IMR-90 (cell line): Measurements from ENCODE around the gene SNAP91. TPM values are rescaled to one million over a fixed set of nuclear protein-coding genes. Genes with fewer than 3 reads are reported as not detected.

Experiments used
- ATAC-seq: fragments of 200-7000 bp; cut with Tn5 transposase; 2 replicates; pipeline ENCODE4 v1.9.1; 2020; ENCODE audit warnings: low read depth, mild to moderate bottlenecking, moderate library complexity
- BruUV-seq: library from RNA; stranded (reverse); fragments of 400-500 nt; replicated peaks from 2 replicates; lab custom pipeline; 2021; lab: Mats Ljungman, UMichigan
- CTCF ChIA-PET: fragments of 300-600 bp; formaldehyde crosslinking; extraction: SDS; loops from one replicate; lab custom pipeline; 2021; ENCODE audit warnings: antibody characterized with exemption; lab: Yijun Ruan, JAX
- POLR2A ChIA-PET: fragments of 300-600 bp; sonication (Branson Sonifier 250); formaldehyde crosslinking; loops from one replicate; lab custom pipeline; 2022; ENCODE audit warnings: antibody characterized with exemption; ENCODE audit not compliant: unreplicated experiment; lab: Charles Lee
- DNase-seq: peaks from one replicate; pipeline ENCODE4 v3.0.0; 2013
- H2AFZ ChIP-seq: replicated peaks from 2 replicates; pipeline ENCODE3; 2013; ENCODE audit warnings: low read length, mild to moderate bottlenecking; ENCODE audit not compliant: poor library complexity
- H2AK5ac ChIP-seq: 2 replicates; pipeline ENCODE4 v1.6.1; 2013; ENCODE audit warnings: low read depth, low read length, inconsistent platforms
- H2AK9ac ChIP-seq: replicated peaks from 2 replicates; pipeline ENCODE3; 2013; ENCODE audit warnings: mild to moderate bottlenecking, low read depth, low read length, moderate library complexity; ENCODE audit not compliant: poor library complexity
- H2BK120ac ChIP-seq: 2 replicates; pipeline ENCODE4 v1.6.1; 2013; ENCODE audit warnings: low read depth, low read length, inconsistent platforms
- H2BK15ac ChIP-seq: 3 replicates; pipeline ENCODE4 v1.6.1; 2013; ENCODE audit warnings: low read depth, low read length, inconsistent platforms
- H2BK20ac ChIP-seq: 2 replicates; pipeline ENCODE4 v1.6.1; 2013; ENCODE audit warnings: low read depth, mild to moderate bottlenecking, inconsistent platforms, low read length, moderate library complexity
- H2BK5ac ChIP-seq: 2 replicates; pipeline ENCODE4 v1.6.1; 2013; ENCODE audit warnings: mild to moderate bottlenecking, low read depth, low read length, inconsistent platforms; ENCODE audit not compliant: poor library complexity, severe bottlenecking
- H3K14ac ChIP-seq: replicated peaks from 2 replicates; pipeline ENCODE4 v1.6.1; 2013; ENCODE audit warnings: low read depth, low read length, inconsistent platforms
- H3K18ac ChIP-seq: 2 replicates; pipeline ENCODE4 v1.6.1; 2013; ENCODE audit warnings: low read depth, low read length, control low read depth
- H3K23ac ChIP-seq: 2 replicates; pipeline ENCODE4 v1.6.1; 2013; ENCODE audit warnings: low read depth, low read length, inconsistent platforms
- H3K27ac ChIP-seq: 2 replicates; pipeline ENCODE4 v1.5.1; 2013; ENCODE audit warnings: mild to moderate bottlenecking, control low read depth, low read length; ENCODE audit not compliant: insufficient read depth
- H3K27me3 ChIP-seq: 2 replicates; pipeline ENCODE4 v1.6.1; 2013; ENCODE audit warnings: low read length; ENCODE audit not compliant: control insufficient read depth, insufficient read depth
- H3K36me3 ChIP-seq: 2 replicates; pipeline ENCODE4 v1.6.1; 2013; ENCODE audit warnings: low read length, mixed read lengths; ENCODE audit not compliant: control insufficient read depth, insufficient read depth
- H3K4ac ChIP-seq: 2 replicates; pipeline ENCODE4 v1.6.1; 2013; ENCODE audit warnings: low read depth, low read length, inconsistent platforms
- H3K4me1 ChIP-seq: 2 replicates; pipeline ENCODE4 v1.6.1; 2013; ENCODE audit warnings: low read length, mixed read lengths; ENCODE audit not compliant: control insufficient read depth, insufficient read depth
- H3K4me2 ChIP-seq: 2 replicates; pipeline ENCODE4 v1.6.1; 2013; ENCODE audit warnings: low read depth, mild to moderate bottlenecking, control low read depth, low read length, moderate library complexity
- H3K4me3 ChIP-seq: 2 replicates; pipeline ENCODE4 v1.5.1; 2013; ENCODE audit warnings: low read depth, mild to moderate bottlenecking, control low read depth, low read length, moderate library complexity; ENCODE audit not compliant: insufficient read depth
- H3K56ac ChIP-seq: 2 replicates; pipeline ENCODE4 v1.6.1; 2013; ENCODE audit warnings: low read length, inconsistent platforms; ENCODE audit not compliant: insufficient read depth; ENCODE audit errors: extremely low read depth
- H3K79me1 ChIP-seq, 2 experiments: 2 replicates each; pipeline ENCODE4 v1.6.1; 2013; ENCODE audit warnings: low read length in 2 of 2, inconsistent platforms in 1 of 2, low read depth in 1 of 2
- H3K9ac ChIP-seq: 2 replicates; pipeline ENCODE4 v1.6.1; 2013; ENCODE audit warnings: low read depth, low read length, control low read depth
- H3K9me1 ChIP-seq: 2 replicates; pipeline ENCODE4 v1.6.1; 2013; ENCODE audit warnings: low read length, inconsistent platforms; ENCODE audit not compliant: insufficient read depth
- H3K9me3 ChIP-seq: 2 replicates; pipeline ENCODE4 v1.6.1; 2013; ENCODE audit warnings: low read length; ENCODE audit not compliant: control insufficient read depth, insufficient read depth
- H4K20me1 ChIP-seq: 2 replicates; pipeline ENCODE4 v1.6.1; 2013; ENCODE audit warnings: low read length, inconsistent platforms; ENCODE audit not compliant: insufficient read depth
- H4K5ac ChIP-seq: 2 replicates; pipeline ENCODE4 v1.6.1; 2013; ENCODE audit warnings: mild to moderate bottlenecking, low read depth, low read length, control low read depth
- H4K8ac ChIP-seq, 2 experiments: 2 replicates each; pipeline ENCODE4 v1.6.1; 2013; ENCODE audit warnings: low read depth in 2 of 2, low read length in 2 of 2, control low read depth in 1 of 2, inconsistent platforms in 1 of 2
- H4K91ac ChIP-seq: 2 replicates; pipeline ENCODE4 v1.6.1; 2013; ENCODE audit warnings: low read depth, low read length, inconsistent platforms; ENCODE audit not compliant: insufficient read depth
- ELK1 ChIP-seq: fragments of 150-350 bp; IDR thresholded peaks from 2 replicates; pipeline ENCODE4 v1.6.1; 2016; ENCODE audit warnings: low read depth, mild to moderate bottlenecking, low read length, moderate library complexity, borderline replicate concordance
- MAZ ChIP-seq: IDR thresholded peaks from 2 replicates; pipeline ENCODE4 v1.6.1; 2012; ENCODE audit warnings: low read depth, mild to moderate bottlenecking, low read length, improper control_type of control experiment, moderate library complexity, borderline replicate concordance
- RAD21 ChIP-seq: IDR thresholded peaks from 2 replicates; pipeline ENCODE4 v1.6.1; 2012; ENCODE audit warnings: low read length, improper control_type of control experiment
- RCOR1 ChIP-seq: IDR thresholded peaks from 2 replicates; pipeline ENCODE4 v1.6.1; 2012; ENCODE audit warnings: mild to moderate bottlenecking, low read length, improper control_type of control experiment; ENCODE audit not compliant: insufficient replicate concordance
- RFX5 ChIP-seq: IDR thresholded peaks from 2 replicates; pipeline ENCODE4 v1.8.0; 2012; ENCODE audit warnings: low read depth, mild to moderate bottlenecking, low read length, moderate library complexity
- WGBS, 2 experiments: methylation state at CpG; one replicate each; pipeline versions ENCODE4 v1.1.5 to v1.1.7; 2013; ENCODE audit warnings: missing lambda C conversion rate in 2 of 2; ENCODE audit not compliant: insufficient read length in 1 of 2; ENCODE audit errors: extremely low coverage in 2 of 2; 5-methylcytosine and 5-hydroxymethylcytosine counted together
- dilution Hi-C: fragments of 300-500 bp; cut with HindIII; formaldehyde crosslinking; loops from one replicate; pipeline ENCODE4 v1.14.3; 2018; ENCODE audit warnings: low sequenced_read_pairs; ENCODE audit not compliant: unreplicated experiment
- in situ Hi-C: fragments of 300-500 bp; cut with MboI; formaldehyde crosslinking; loops from 3 replicates; pipeline ENCODE4 v1.14.3; 2019; ENCODE audit warnings: low sequenced_read_pairs, inconsistent platforms, mixed read lengths
- intact Hi-C: fragments of 100-400 bp; cut with micrococcal nuclease; formaldehyde crosslinking; loops from 2 replicates; pipeline ENCODE4 v1.10.0; 2022
- polyA plus RNA-seq, 3 experiments: library from polyadenylated mRNA; depleted of rRNA; stranded (reverse); fragments of >200 nt; gene quantifications; 2 replicates each; pipeline ENCODE4 v1.2.3, GENCODE V29; 2012; ENCODE audit warnings: low replicate concordance in 1 of 3
- total RNA-seq: library from RNA; depleted of rRNA; stranded (reverse); fragments of >200 nt; gene quantifications from 2 replicates; pipeline ENCODE4 v1.2.3, GENCODE V29; 2012
- TF ChIP-seq, protein P1 (sequence below): conservative IDR thresholded peaks from 2 replicates; pipeline ENCODE4 v1.5.1; 2012; ENCODE audit warnings: mild to moderate bottlenecking, low read depth, low read length, improper control_type of control experiment

Gene SNAP91
- total and polyA plus RNA-seq, 2 of the 4 experiments (the other 2 are of a cell fraction), result not detected

- Histone ChIP-seq H3K23ac (no peak overlapping the region), H4K20me1 (no peaks in the 10 kb centered on the region), H4K8ac (no peak overlapping the region), H4K5ac (no peak overlapping the region), H3K27ac (no peak overlapping the region), H4K91ac (no peak overlapping the region), H3K4ac (no peak overlapping the region), H2BK15ac (no peak overlapping the region), H3K9me3 (0 out of 2 replicates have a peak, but pooled peaks cover 2% of the 10 kb centered on the region), H3K36me3 (no peaks in the 10 kb centered on the region), H3K56ac (no peak overlapping the region), H2BK120ac (no peak overlapping the region), H3K9ac (no peak overlapping the region), H3K9me1 (no peaks in the 10 kb centered on the region), H3K14ac (no peak overlapping the region), H3K18ac (no peak overlapping the region), H2AK9ac (no peak overlapping the region), H2BK20ac (no peak overlapping the region), H2AK5ac (no peak overlapping the region), H2AFZ (no peak overlapping the region), H2BK5ac (no peak overlapping the region), H3K4me3 (no peak overlapping the region), H3K27me3 (peaks cover 9% of the 10 kb centered on the region), H3K4me2 (no peak overlapping the region), H3K4me1 (no peaks in the 10 kb centered on the region), H3K79me1 (no peaks in the 10 kb centered on the region)
- no CpG with 5 or more reads among the region's 2 CpGs for WGBS, 2 experiments
- dilution Hi-C loops, result no loop called here
- in situ Hi-C loops, result no loop called here
- POLR2A ChIA-PET, result no interaction called here
- ATAC-seq (no peak), DNase-seq (no peak)
- intact Hi-C loops, result no loop called here
- CTCF ChIA-PET, result interaction anchor here (0.6 kb wide), 2 partner anchors 11 to 418 kb away, joined by 3 to 4 read pairs; no protein-coding TSS in a partner anchor
- TF ChIP-seq ELK1, result no peak
- no peak for TF ChIP-seq RCOR1
- TF ChIP-seq MAZ, result no peak
- TF ChIP-seq, protein P1, sequence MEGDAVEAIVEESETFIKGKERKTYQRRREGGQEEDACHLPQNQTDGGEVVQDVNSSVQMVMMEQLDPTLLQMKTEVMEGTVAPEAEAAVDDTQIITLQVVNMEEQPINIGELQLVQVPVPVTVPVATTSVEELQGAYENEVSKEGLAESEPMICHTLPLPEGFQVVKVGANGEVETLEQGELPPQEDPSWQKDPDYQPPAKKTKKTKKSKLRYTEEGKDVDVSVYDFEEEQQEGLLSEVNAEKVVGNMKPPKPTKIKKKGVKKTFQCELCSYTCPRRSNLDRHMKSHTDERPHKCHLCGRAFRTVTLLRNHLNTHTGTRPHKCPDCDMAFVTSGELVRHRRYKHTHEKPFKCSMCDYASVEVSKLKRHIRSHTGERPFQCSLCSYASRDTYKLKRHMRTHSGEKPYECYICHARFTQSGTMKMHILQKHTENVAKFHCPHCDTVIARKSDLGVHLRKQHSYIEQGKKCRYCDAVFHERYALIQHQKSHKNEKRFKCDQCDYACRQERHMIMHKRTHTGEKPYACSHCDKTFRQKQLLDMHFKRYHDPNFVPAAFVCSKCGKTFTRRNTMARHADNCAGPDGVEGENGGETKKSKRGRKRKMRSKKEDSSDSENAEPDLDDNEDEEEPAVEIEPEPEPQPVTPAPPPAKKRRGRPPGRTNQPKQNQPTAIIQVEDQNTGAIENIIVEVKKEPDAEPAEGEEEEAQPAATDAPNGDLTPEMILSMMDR, result no peak
- TF ChIP-seq RAD21, result no peak
- TF ChIP-seq RFX5, result no peak
- BruUV-seq, result no TSS peak
Measured at GRCh38 chr6:83702749-83703148, 6.2 kb downstream of the SNAP91 start.
